ENCODE data around the gene GNAT1. TPM values are rescaled to one million over a fixed set of nuclear protein-coding genes. Genes with fewer than 3 reads are reported as not detected.

The GNAT1 gene
- total and polyA plus RNA-seq, 2 of the 13 experiments (the other 11 are each of a cell fraction or from before 2014, with no cell fraction given): 0.15 TPM; not detected in 1

- TF ChIP-seq ARID4A (CRISPR knock-in tag; IDR thresholded peaks at IDR 0.05; ENCODE audit: borderline replicate concordance): peak; percentile 56; the same call in 1 of the 2 replicates
- TF ChIP-seq ZNF737 (CRISPR knock-in tag; IDR thresholded peaks at IDR 0.05; ENCODE audit: borderline replicate concordance): no peak
- no peak for TF ChIP-seq ZNF703 (CRISPR knock-in tag; IDR thresholded peaks at IDR 0.05; ENCODE audit: borderline replicate concordance)
- TF ChIP-seq SNAI1 (CRISPR knock-in tag; IDR thresholded peaks at IDR 0.05; ENCODE audit: borderline replicate concordance): no peak
- 0 out of 2 replicates have a peak, but pooled peaks have one; percentile 44 for TF ChIP-seq MEIS1 (CRISPR knock-in tag; IDR thresholded peaks at IDR 0.05; ENCODE audit: borderline replicate concordance)
- 0 out of 2 replicates have a peak, but pooled peaks have one; percentile 9 for TF ChIP-seq ARNTL (CRISPR knock-in tag; IDR thresholded peaks at IDR 0.05)
- TF ChIP-seq UBTF (CRISPR knock-in tag; IDR thresholded peaks at IDR 0.05): peak; percentile 78
- TF ChIP-seq CSRNP1 (CRISPR knock-in tag; IDR thresholded peaks at IDR 0.05): peak; percentile 38; the same call in 1 of the 2 replicates
- 0 out of 2 replicates have a peak, but pooled peaks have one; percentile 21 for TF ChIP-seq ATF6 (CRISPR knock-in tag; conservative IDR thresholded peaks at IDR 0.05)
- TF ChIP-seq ZNF350 (CRISPR knock-in tag; IDR thresholded peaks at IDR 0.05; ENCODE audit: borderline replicate concordance, low read depth): peak; percentile 22; the same call in 1 of the 2 replicates
- peak; percentile 48; the same call in 1 of the 2 replicates for TF ChIP-seq KAT8 (CRISPR knock-in tag; IDR thresholded peaks at IDR 0.05)
- peak; percentile 40; the same call in 1 of the 2 replicates for TF ChIP-seq CCDC6 (CRISPR knock-in tag; IDR thresholded peaks at IDR 0.05)
- no peak for TF ChIP-seq ZNF432 (CRISPR knock-in tag; IDR thresholded peaks at IDR 0.05; ENCODE audit: borderline replicate concordance)
- 0 out of 2 replicates have a peak, but pooled peaks have one; percentile 17 for TF ChIP-seq ZNF331 (CRISPR knock-in tag; IDR thresholded peaks at IDR 0.05)
- peak; percentile 28; the same call in 1 of the 2 replicates for TF ChIP-seq GATAD2A (CRISPR knock-in tag; IDR thresholded peaks at IDR 0.05)
- TF ChIP-seq SOX5 (CRISPR knock-in tag; IDR thresholded peaks at IDR 0.05; ENCODE audit: borderline replicate concordance): peak; percentile 25; the same call in 1 of the 2 replicates
- 0 out of 2 replicates have a peak, but pooled peaks have one; percentile 54 for TF ChIP-seq ZNF740 (CRISPR knock-in tag; IDR thresholded peaks at IDR 0.05)
Observed at GRCh38 chr3:50221411-50222168, 30.2 kb downstream of the GNAT1 start (continued).

Measured in HepG2 (cell line).